K562 (cell line): Measurements from ENCODE around the gene SORCS2. TPM values are rescaled to one million over a fixed set of nuclear protein-coding genes. Genes with fewer than 3 reads are reported as not detected.

Experiments
- ATAC-seq: fragments of 200-7000 bp; cut with Tn5 transposase; 3 replicates; pipeline ENCODE4 v1.9.1; 2020; ENCODE audit warnings: moderate library complexity
- BruUV-seq: library from RNA; stranded (reverse); fragments of 400-500 nt; replicated peaks from 2 replicates; lab custom pipeline; 2021; lab: Mats Ljungman, UMichigan
- CTCF ChIA-PET: fragments of 300-600 bp; formaldehyde crosslinking; extraction: SDS; loops from one replicate; lab custom pipeline; 2021; ENCODE audit warnings: low intra/inter-chr PET ratio; lab: Yijun Ruan, JAX
- POLR2A ChIA-PET: fragments of 300-600, 350-650 bp; sonication (Branson Sonifier 250); formaldehyde crosslinking; extraction: SDS; loops from one replicate; lab custom pipeline; 2021; ENCODE audit warnings: antibody characterized with exemption, inconsistent platforms; lab: Yijun Ruan, JAX
- DNase-seq, 4 experiments: peaks; one replicate each; pipeline versions ENCODE4 v3.0.0 to v3.0.0-alpha.2; 2011 to 2018; ENCODE audit warnings: low spot score in 3 of 4, mixed read lengths in 3 of 4; ENCODE audit errors: extremely low read depth in 1 of 4
- FAIRE-seq: peaks from 2 replicates; lab custom pipeline; 2011; peaks lifted over from hg19 to GRCh38; lab: Jason Lieb, UNC
- H2AFZ ChIP-seq: 2 replicates; pipeline ENCODE4 v1.6.0; 2011; ENCODE audit warnings: low read depth, low read length, control low read depth, inconsistent platforms
- H3K27ac ChIP-seq: fragments of 200-600 bp; 3 replicates; pipeline ENCODE4 v1.8.0; 2011; ENCODE audit warnings: low read depth, mild to moderate bottlenecking, control low read depth, inconsistent platforms, low read length, moderate library complexity, mixed read lengths; ENCODE audit errors: extremely low read depth
- H3K27me3 ChIP-seq, 2 experiments: fragments of 300-600 bp in 1 of 2; 2 replicates in 1 of 2; 3 replicates in 1 of 2; pipeline versions ENCODE4 v1.6.0 to v1.8.0; 2011; ENCODE audit warnings: inconsistent platforms in 2 of 2, low read length in 2 of 2, mild to moderate bottlenecking in 1 of 2, mixed read lengths in 1 of 2, moderate library complexity in 1 of 2; ENCODE audit not compliant: control insufficient read depth in 2 of 2, insufficient read depth in 2 of 2
- H3K36me3 ChIP-seq: fragments of 300-600 bp; 3 replicates; pipeline ENCODE4 v1.8.0; 2011; ENCODE audit warnings: mild to moderate bottlenecking, low read length, inconsistent platforms; ENCODE audit not compliant: control insufficient read depth, insufficient read depth
- H3K4me1 ChIP-seq, 2 experiments: fragments of 200-600 bp in 1 of 2; replicated peaks in 1 of 2; 2 replicates in 1 of 2; 3 replicates in 1 of 2; pipeline versions ENCODE4 v1.5.1 to v1.8.0; 2011; ENCODE audit warnings: inconsistent platforms in 2 of 2, low read length in 2 of 2, mild to moderate bottlenecking in 1 of 2, mixed read lengths in 1 of 2, moderate library complexity in 1 of 2; ENCODE audit not compliant: control insufficient read depth in 2 of 2, insufficient read depth in 2 of 2
- H3K4me2 ChIP-seq: 2 replicates; pipeline ENCODE4 v1.6.1; 2011; ENCODE audit warnings: low read length, control low read depth, inconsistent platforms, mixed read lengths; ENCODE audit not compliant: insufficient read depth
- H3K4me3 ChIP-seq: fragments of 200-600 bp; sonication (generic), shearing (Covaris generic); 2 replicates; pipeline ENCODE4 v1.5.1; 2016; ENCODE audit warnings: control low read depth, inconsistent platforms
- H3K79me2 ChIP-seq: fragments of 200-600 bp; 3 replicates; pipeline ENCODE4 v1.8.0; 2011; ENCODE audit warnings: low read length, inconsistent platforms; ENCODE audit not compliant: control insufficient read depth, insufficient read depth
- H3K9ac ChIP-seq, 2 experiments: 2 replicates each; pipeline versions ENCODE4 v1.6.0 to v1.6.1; 2011; ENCODE audit warnings: low read depth in 2 of 2, low read length in 2 of 2, control low read depth in 1 of 2, inconsistent platforms in 1 of 2, mild to moderate bottlenecking in 1 of 2, mixed read lengths in 1 of 2; ENCODE audit not compliant: insufficient read depth in 1 of 2
- H3K9me1 ChIP-seq: one replicate; pipeline ENCODE4 v1.6.0; 2011; ENCODE audit warnings: inconsistent platforms, mild to moderate bottlenecking, low read length, moderate library complexity; ENCODE audit not compliant: control insufficient read depth, insufficient read depth
- H3K9me3 ChIP-seq: replicated peaks from 2 replicates; pipeline ENCODE4 v1.5.1; 2011; ENCODE audit warnings: low read depth, low read length, inconsistent platforms; ENCODE audit not compliant: control insufficient read depth, insufficient read depth
- H4K20me1 ChIP-seq: replicated peaks from 2 replicates; pipeline ENCODE4 v1.6.1; 2011; ENCODE audit warnings: low read length, inconsistent platforms, mixed read lengths; ENCODE audit not compliant: control insufficient read depth, insufficient read depth
- ARHGAP35 ChIP-seq: fragments of 450-650 bp; IDR thresholded peaks from 2 replicates; pipeline ENCODE4 v1.6.1; 2018; ENCODE audit not compliant: partially characterized antibody
- GATA2 ChIP-seq: sonication (generic); formaldehyde crosslinking; IDR thresholded peaks from 2 replicates; pipeline ENCODE4 v1.4.0; 2020; ENCODE audit warnings: mild to moderate bottlenecking, missing genetic modification reagents
- HEY1 ChIP-seq: fragments of 250-450 bp; sonication (Bioruptor Pico); IDR thresholded peaks from 2 replicates; pipeline ENCODE4 v1.5.0; 2020; ENCODE audit warnings: mild to moderate bottlenecking, moderate library complexity, borderline replicate concordance
- PHF8 ChIP-seq: fragments of 200-600 bp; sonication (generic); IDR thresholded peaks from 2 replicates; pipeline ENCODE4 v1.6.1; 2012; ENCODE audit warnings: mixed run types, mild to moderate bottlenecking, inconsistent platforms, low read length, moderate library complexity, borderline replicate concordance
- SIN3B ChIP-seq: fragments of 450-650 bp; IDR thresholded peaks from 2 replicates; pipeline ENCODE4 v1.6.1; 2017; ENCODE audit warnings: low read depth, mild to moderate bottlenecking, moderate library complexity
- TEAD2 ChIP-seq: fragments of 450-650 bp; IDR thresholded peaks from 2 replicates; pipeline ENCODE4 v1.6.1; 2016; ENCODE audit warnings: missing genetic modification characterization, control low read depth, missing compliant biosample characterization
- TRIM24 ChIP-seq, 2 experiments: fragments of 450-650 bp; IDR thresholded peaks; 2 replicates each; pipeline ENCODE4 v1.6.1; 2016
- ZBTB2 ChIP-seq: fragments of 450-650 bp; IDR thresholded peaks from 2 replicates; pipeline ENCODE4 v1.6.1; 2016; ENCODE audit warnings: antibody characterized with exemption
- ZZZ3 ChIP-seq: fragments of 450-650 bp; IDR thresholded peaks from 2 replicates; pipeline ENCODE4 v1.6.1; 2016; ENCODE audit warnings: antibody characterized with exemption, mild to moderate bottlenecking, moderate library complexity
- WGBS: fragments of 100-300 bp; shearing (Covaris generic); methylation state at CpG from one replicate; pipeline ENCODE4 v1.1.6; 2016; ENCODE audit warnings: low coverage, mixed read lengths; ENCODE audit not compliant: insufficient coverage; ENCODE audit errors: missing lambda C conversion rate; 5-methylcytosine and 5-hydroxymethylcytosine counted together
- in situ Hi-C: fragments of 300-500 bp; cut with MboI; formaldehyde crosslinking; loops from 4 replicates; pipeline ENCODE4 v1.15.0; 2018; ENCODE audit warnings: inconsistent platforms, mixed read lengths
- intact Hi-C: fragments of 100-400 bp; cut with micrococcal nuclease; formaldehyde crosslinking; loops from 2 replicates; pipeline ENCODE4 v1.14.2; 2022
- polyA plus RNA-seq, 8 experiments: library from polyadenylated mRNA; depleted of rRNA in 4 of 8; stranded (reverse) in 5 of 8; unstranded in 3 of 8; fragments of >200 nt; fragmentation: Nextera tagmentation in 2 of 8; fragmentation: Illumina TruSeq in 1 of 8; extraction: Ambion mirVana in 2 of 8; extraction: Trizol in 1 of 8; gene quantifications; 2 replicates each; pipeline versions ENCODE4 v1.2.1 to v1.2.3, GENCODE V29; 2011 to 2014; ENCODE audit warnings: inconsistent platforms in 1 of 8, missing spikeins in 1 of 8
- total RNA-seq, 7 experiments: library from RNA; depleted of rRNA in 6 of 7; stranded (reverse); fragments of >200 nt in 6 of 7; fragmentation: Illumina TruSeq in 2 of 7; extraction: Trizol in 2 of 7; gene quantifications; 2 replicates each; pipeline versions ENCODE4 v1.2.1 to v1.2.3, GENCODE V29; 2011 to 2021; ENCODE audit warnings: low replicate concordance in 1 of 7

SORCS2 gene
- total and polyA plus RNA-seq, 9 of the 15 experiments (the other 6 are each of a cell fraction or from before 2014, with no cell fraction given): not detected

GRCh38 chr4:7610841-7611240, 418.5 kb downstream of the SORCS2 start:
- no peaks in the 10 kb centered on the region for H3K79me2 ChIP-seq

More at GRCh38 chr4:7610841-7611240, 418.5 kb downstream of the SORCS2 start:
- Histone ChIP-seq H3K27me3 (peaks cover 0 to 33% of the 10 kb centered on the region in 2 experiments; a peak in 2 of 5 replicates), H3K4me2 (no peak overlapping the region), H3K9me1 (no peaks in the 10 kb centered on the region), H3K4me3 (no peak overlapping the region), H4K20me1 (no peaks in the 10 kb centered on the region), H3K36me3 (no peaks in the 10 kb centered on the region), H2AFZ (no peak overlapping the region), H3K9ac (no peak overlapping the region), H3K4me1 (no peaks in the 10 kb centered on the region), H3K27ac (no peak overlapping the region), H3K9me3 (no peaks in the 10 kb centered on the region)
- ChIA-PET CTCF (no interaction called here), POLR2A (no interaction called here)
- no peak for FAIRE-seq
- ATAC-seq: no peak
- 0% methylated on average over 8 of the region's 8 CpGs for WGBS
- BruUV-seq: no TSS peak
- TF ChIP-seq HEY1 (CRISPR knock-in tag): no peak
- TF ChIP-seq ZBTB2: no peak
- TF ChIP-seq SIN3B: no peak
- TF ChIP-seq TRIM24 (IDR thresholded peaks at IDR 0.05): no peak
- no peak for TF ChIP-seq PHF8
- TF ChIP-seq GATA2 (CRISPR knock-in tag): no peak
- TF ChIP-seq ARHGAP35: no peak
- no peak for TF ChIP-seq TEAD2
- no peak for TF ChIP-seq ZZZ3
- in situ Hi-C loops: no loop called here
- no peak for DNase-seq
- intact Hi-C loops: no loop called here
